ENCODE measurements around the gene TOR3A. TPM values are rescaled to one million over a fixed set of nuclear protein-coding genes. Genes with fewer than 3 reads are reported as not detected.

The TOR3A gene
- total RNA-seq, 2 donors from 2014 or later, result 19.0 to 45.2 TPM

- no peak for ATAC-seq (replicated peaks)
- H3K27me3 Mint-ChIP-seq, result no peaks in the 10 kb centered on the region
- H3K27ac Mint-ChIP-seq, result peak overlapping the region; percentile 37
- H3K36me3 Mint-ChIP-seq (ENCODE audit: low read depth), result peaks cover 66% of the 10 kb centered on the region
- no peaks in the 10 kb centered on the region for H3K4me1 Mint-ChIP-seq
- no peaks in the 10 kb centered on the region for H3K9me3 Mint-ChIP-seq
- H3K4me3 Mint-ChIP-seq, result no peak overlapping the region
Measured at GRCh38 chr1:179089827-179090482, 8.1 kb downstream of the TOR3A start.

DNA sequence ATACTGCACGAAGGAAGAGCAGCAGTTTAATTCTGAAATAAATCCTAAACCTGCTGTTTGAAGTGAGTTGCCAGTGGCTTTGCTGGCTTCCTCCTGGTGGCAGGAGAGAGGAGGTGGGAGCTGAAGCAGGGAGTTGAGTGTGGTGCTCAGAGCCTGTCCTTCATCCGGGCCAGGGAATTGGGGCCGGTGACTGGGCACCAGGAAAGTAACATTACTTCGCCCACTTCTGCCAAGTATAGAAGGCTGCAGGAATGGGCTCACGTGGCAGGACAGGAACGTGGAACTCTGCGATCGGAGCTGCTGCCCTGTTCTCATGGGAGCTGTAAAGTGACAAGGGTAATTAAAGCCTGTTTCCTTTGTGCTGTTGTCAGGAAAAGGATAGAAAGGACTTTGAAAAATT is 8.7 kb downstream of the TOR3A start:
- H3K9me3 Mint-ChIP-seq, result no peaks in the 10 kb centered on the region
- H3K27ac Mint-ChIP-seq, result peak overlapping the region; percentile 37

GRCh38 chr1:179090923-179091322 is 9.1 kb downstream of the TOR3A start:
- Mint-ChIP-seq H3K27me3 (no peaks in the 10 kb centered on the region), H3K36me3 (ENCODE audit: low read depth) (peaks cover 70% of the 10 kb centered on the region), H3K27ac (peak overlapping the region; percentile 39), H3K4me3 (no peak overlapping the region), H3K9me3 (no peaks in the 10 kb centered on the region), H3K4me1 (no peaks in the 10 kb centered on the region)
- ATAC-seq (replicated peaks), result no peak

More for the DNA sequence above, 8.7 kb downstream of the TOR3A start:
- ATAC-seq (replicated peaks), result no peak
- Mint-ChIP-seq H3K4me3 (no peak overlapping the region), H3K36me3 (ENCODE audit: low read depth) (peaks cover 70% of the 10 kb centered on the region), H3K27me3 (no peaks in the 10 kb centered on the region), H3K4me1 (no peaks in the 10 kb centered on the region)

GRCh38 chr1:179091691-179092165 is 9.9 kb downstream of the TOR3A start:
- Mint-ChIP-seq H3K4me1 (no peaks in the 10 kb centered on the region), H3K4me3 (no peak overlapping the region), H3K36me3 (ENCODE audit: low read depth) (peaks cover 70% of the 10 kb centered on the region), H3K27me3 (no peaks in the 10 kb centered on the region), H3K9me3 (no peaks in the 10 kb centered on the region), H3K27ac (peak overlapping the region; percentile 39)
- no peak for ATAC-seq (replicated peaks)

- peak overlapping the region; percentile 74 for H3K27ac Mint-ChIP-seq
- H3K9me3 Mint-ChIP-seq, result no peaks in the 10 kb centered on the region
- H3K36me3 Mint-ChIP-seq (ENCODE audit: low read depth), result peaks cover 74% of the 10 kb centered on the region
- no peak overlapping the region for H3K4me3 Mint-ChIP-seq
- H3K4me1 Mint-ChIP-seq, result no peaks in the 10 kb centered on the region
- H3K27me3 Mint-ChIP-seq, result no peaks in the 10 kb centered on the region
- no peak for ATAC-seq (replicated peaks)
Measured at GRCh38 chr1:179092896-179093461, 11.1 kb downstream of the TOR3A start.

DNA sequence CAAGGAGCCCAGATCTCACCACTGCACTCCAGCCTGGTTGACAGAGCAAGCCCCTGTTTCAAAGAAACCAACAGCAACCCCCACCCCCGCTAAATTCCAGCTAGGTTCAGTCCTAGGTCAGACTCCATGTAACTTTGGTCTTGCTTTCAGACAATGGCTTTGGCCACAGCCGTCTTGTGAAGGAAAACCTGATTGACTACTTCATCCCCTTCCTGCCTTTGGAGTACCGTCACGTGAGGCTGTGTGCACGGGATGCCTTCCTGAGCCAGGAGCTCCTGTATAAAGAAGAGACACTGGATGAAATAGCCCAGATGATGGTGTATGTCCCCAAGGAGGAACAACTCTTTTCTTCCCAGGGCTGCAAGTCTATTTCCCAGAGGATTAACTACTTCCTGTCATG is 12.9 kb downstream of the TOR3A start:
- H3K36me3 Mint-ChIP-seq (ENCODE audit: low read depth), result peaks cover 62% of the 10 kb centered on the region
- H3K4me3 Mint-ChIP-seq, result no peak overlapping the region
- H3K9me3 Mint-ChIP-seq, result no peaks in the 10 kb centered on the region
- no peaks in the 10 kb centered on the region for H3K27me3 Mint-ChIP-seq
- ATAC-seq (replicated peaks), result no peak
- H3K27ac Mint-ChIP-seq, result peak overlapping the region; percentile 17
- H3K4me1 Mint-ChIP-seq, result no peaks in the 10 kb centered on the region

DNA sequence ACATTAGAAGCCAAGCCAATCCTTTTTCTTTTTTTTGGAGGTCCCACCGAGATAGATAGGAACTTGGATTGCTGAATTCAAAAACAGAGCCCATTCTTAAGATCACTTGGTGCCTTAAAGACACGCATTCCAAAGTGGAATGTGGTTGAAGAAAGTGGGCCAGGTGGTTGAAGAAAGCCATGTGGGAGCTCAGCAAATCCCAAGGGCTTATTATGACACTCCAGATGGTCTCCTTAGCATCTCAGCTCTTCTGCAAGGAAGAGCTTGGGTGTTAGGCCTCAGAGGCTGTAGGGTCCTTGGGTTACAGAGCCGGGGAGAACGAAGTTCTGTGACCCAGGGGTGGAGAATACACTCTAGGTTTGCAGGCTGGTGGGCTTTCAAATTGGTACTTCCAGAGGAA is 13.5 kb downstream of the TOR3A start:
- Mint-ChIP-seq H3K27me3 (no peaks in the 10 kb centered on the region), H3K4me1 (no peaks in the 10 kb centered on the region), H3K36me3 (ENCODE audit: low read depth) (peaks cover 59% of the 10 kb centered on the region), H3K4me3 (no peak overlapping the region), H3K27ac (peak overlapping the region; percentile 17), H3K9me3 (no peaks in the 10 kb centered on the region)
- no peak for ATAC-seq (replicated peaks)

DNA sequence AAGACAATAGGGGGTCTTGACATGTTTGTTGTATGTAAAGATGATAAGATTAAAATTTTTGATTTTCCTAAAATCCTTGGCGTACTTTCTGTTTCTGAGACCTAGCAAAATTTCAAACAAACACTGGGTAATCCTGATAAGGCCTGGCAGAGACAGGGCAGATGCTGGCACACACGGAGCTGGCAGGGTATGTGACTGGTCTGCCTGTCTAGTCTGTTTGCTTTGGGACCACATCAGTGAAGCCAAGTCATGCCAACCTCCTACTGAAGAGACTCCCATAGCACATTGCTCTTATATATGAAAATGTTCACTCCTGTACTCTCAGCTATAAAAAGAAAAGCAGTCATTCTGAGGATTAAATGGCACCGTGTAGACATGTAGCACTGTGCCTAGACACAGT is 14.1 kb downstream of the TOR3A start:
- Mint-ChIP-seq H3K9me3 (no peaks in the 10 kb centered on the region), H3K36me3 (ENCODE audit: low read depth) (peaks cover 55% of the 10 kb centered on the region), H3K27ac (peak overlapping the region; percentile 35), H3K4me1 (no peaks in the 10 kb centered on the region), H3K4me3 (no peak overlapping the region), H3K27me3 (no peaks in the 10 kb centered on the region)
- no peak for ATAC-seq (replicated peaks)

GRCh38 chr1:179099891-179100290 is 18.0 kb downstream of the TOR3A start:
- H3K9me3 Mint-ChIP-seq, result no peaks in the 10 kb centered on the region
- H3K36me3 Mint-ChIP-seq (ENCODE audit: low read depth), result peaks cover 25% of the 10 kb centered on the region
- no peaks in the 10 kb centered on the region for H3K27me3 Mint-ChIP-seq
- no peaks in the 10 kb centered on the region for H3K4me1 Mint-ChIP-seq
- H3K27ac Mint-ChIP-seq, result no peak overlapping the region
- no peak overlapping the region for H3K4me3 Mint-ChIP-seq
- ATAC-seq (replicated peaks), result no peak

DNA sequence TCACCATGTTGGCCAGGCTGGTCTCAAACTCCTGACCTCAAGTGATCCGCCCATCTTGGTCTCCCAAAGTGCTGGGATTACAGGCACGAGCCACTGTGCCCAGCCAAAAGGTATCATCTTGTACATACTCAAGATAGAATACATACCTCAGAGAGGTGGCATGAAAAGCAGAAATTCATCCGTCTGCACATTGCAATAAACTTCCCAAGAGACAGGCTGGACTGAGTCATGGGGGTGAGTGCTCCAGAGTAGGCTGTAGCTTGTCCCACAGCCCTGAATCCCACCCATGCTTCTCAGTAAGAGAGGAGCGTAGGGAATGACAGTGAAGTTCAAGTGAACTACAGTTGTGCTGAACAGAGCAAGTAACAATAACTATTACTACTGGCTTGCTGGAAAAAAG is 19.7 kb downstream of the TOR3A start:
- no peaks in the 10 kb centered on the region for H3K4me1 Mint-ChIP-seq
- peaks cover 8% of the 10 kb centered on the region for H3K36me3 Mint-ChIP-seq (ENCODE audit: low read depth)
- no peak overlapping the region for H3K4me3 Mint-ChIP-seq
- H3K9me3 Mint-ChIP-seq, result no peaks in the 10 kb centered on the region
- no peak overlapping the region for H3K27ac Mint-ChIP-seq
- ATAC-seq (replicated peaks), result no peak
- H3K27me3 Mint-ChIP-seq, result no peaks in the 10 kb centered on the region

DNA sequence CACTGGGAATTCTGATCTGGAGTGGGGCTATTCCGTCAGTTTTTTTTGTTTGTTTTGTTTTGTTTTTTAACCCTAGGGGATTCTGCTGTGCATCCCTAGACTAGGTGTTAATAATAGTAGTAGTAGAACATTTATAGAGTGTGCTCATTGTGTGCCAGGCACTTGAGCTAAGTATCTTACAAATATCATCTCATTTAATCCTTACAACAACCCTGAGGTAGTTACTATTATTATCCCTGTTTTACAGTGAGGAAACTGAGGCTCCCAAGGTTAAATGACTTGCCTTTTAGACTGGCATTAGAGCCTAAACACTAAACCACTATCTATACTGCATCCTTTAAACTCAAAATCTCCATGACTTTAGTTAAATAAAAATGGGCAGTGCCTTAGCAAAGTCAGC is 22.1 kb downstream of the TOR3A start:
- Mint-ChIP-seq H3K9me3 (no peaks in the 10 kb centered on the region), H3K27ac (no peak overlapping the region), H3K4me1 (no peaks in the 10 kb centered on the region), H3K27me3 (no peaks in the 10 kb centered on the region), H3K4me3 (no peak overlapping the region), H3K36me3 (ENCODE audit: low read depth) (peaks cover 14% of the 10 kb centered on the region)
- no peak for ATAC-seq (replicated peaks)

- no peak overlapping the region for H3K4me3 Mint-ChIP-seq
- ATAC-seq (replicated peaks), result no peak
- no peak overlapping the region for H3K27ac Mint-ChIP-seq
- H3K9me3 Mint-ChIP-seq, result no peaks in the 10 kb centered on the region
- no peaks in the 10 kb centered on the region for H3K27me3 Mint-ChIP-seq
- H3K4me1 Mint-ChIP-seq, result no peaks in the 10 kb centered on the region
- peaks cover 21% of the 10 kb centered on the region for H3K36me3 Mint-ChIP-seq (ENCODE audit: low read depth)
Measured at GRCh38 chr1:179104611-179105250, 22.9 kb downstream of the TOR3A start.

DNA sequence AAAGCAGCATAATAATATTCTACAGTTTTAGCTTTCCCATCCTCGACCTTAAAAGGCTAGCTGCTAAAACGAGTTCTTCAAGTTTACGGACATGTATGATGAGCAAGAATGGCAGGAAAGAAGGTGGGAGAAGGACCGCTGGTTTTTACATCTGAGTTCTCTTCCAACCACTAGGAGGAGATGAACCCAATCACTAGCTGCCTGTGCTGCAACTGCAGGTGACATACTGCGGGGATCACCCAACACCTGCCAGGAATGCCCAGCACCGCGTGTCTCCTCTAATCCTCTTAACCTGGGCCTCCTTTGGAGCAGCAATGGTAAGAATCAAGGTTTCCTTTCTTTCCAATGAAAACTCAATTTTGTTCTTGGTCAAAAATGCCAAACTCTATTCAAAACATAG is 23.5 kb downstream of the TOR3A start:
- Mint-ChIP-seq H3K9me3 (no peaks in the 10 kb centered on the region), H3K4me3 (no peak overlapping the region), H3K4me1 (no peaks in the 10 kb centered on the region), H3K27me3 (no peaks in the 10 kb centered on the region), H3K27ac (peak overlapping the region; percentile 20), H3K36me3 (ENCODE audit: low read depth) (peaks cover 28% of the 10 kb centered on the region)
- ATAC-seq (replicated peaks), result no peak

DNA sequence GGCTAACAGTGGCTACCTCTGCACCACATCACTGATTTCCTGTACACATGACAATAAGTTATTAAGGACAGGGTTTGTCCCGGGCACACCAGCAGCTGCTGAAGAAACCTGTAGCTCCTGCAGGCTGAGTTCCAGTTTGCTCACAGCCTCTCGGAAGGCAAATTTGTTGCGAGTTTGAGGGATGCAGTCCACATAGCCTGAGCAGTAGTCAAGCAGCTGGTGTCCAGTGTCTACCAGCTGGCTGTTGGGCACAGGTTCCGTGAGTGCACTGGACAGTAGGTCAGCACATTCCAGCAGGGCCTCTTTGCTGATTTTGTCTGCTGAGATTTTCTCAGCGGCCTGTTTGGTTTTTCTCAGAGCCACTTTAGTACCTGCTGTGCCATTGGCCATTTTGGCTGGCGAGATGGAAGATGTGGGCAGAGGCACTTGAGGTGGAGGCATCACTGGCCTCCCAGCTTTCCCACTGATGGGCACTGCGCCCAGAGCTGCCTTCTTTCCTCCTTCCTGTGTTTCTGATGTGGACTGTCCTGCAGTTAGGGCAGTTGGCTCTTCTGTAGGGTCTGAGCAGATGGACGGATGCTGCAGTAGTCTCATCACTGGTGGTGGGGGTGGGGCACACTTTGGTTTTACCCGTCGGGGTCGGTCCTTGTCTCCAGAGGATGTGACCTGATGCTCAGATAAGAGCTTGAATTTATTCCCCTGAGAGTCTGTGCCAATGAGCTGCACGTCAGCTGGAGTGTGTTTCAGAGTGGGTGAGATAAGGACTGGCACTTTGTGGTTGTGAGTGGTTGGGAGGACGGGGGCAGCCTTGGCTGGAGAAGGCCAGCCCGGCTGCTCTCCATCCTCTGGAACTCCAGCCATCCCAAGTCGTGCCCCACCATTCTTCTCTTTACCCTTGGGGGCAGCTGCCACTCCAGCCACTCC is 26.1 kb downstream of the TOR3A start:
- H3K9me3 Mint-ChIP-seq, result no peaks in the 10 kb centered on the region
- H3K4me1 Mint-ChIP-seq, result no peaks in the 10 kb centered on the region
- no peak for ATAC-seq (replicated peaks)
- H3K27me3 Mint-ChIP-seq, result no peaks in the 10 kb centered on the region
- no peak overlapping the region for H3K27ac Mint-ChIP-seq
- no peak overlapping the region for H3K4me3 Mint-ChIP-seq
- H3K36me3 Mint-ChIP-seq (ENCODE audit: low read depth), result peaks cover 45% of the 10 kb centered on the region
